Activated CD4-positive, alpha-beta T cell treated with anti-CD3 and anti-CD28 coated beads, Interleukin-10, Interleukin-2, amounts not matched to agents 100 ng/mL and 50 ng/mL, durations not matched to agents 16 hours and 8 hours (primary cell): ENCODE data around the gene SNRNP70.

Source experiments
- DNase-seq: peaks from one replicate; pipeline ENCODE4 v3.0.0-alpha.2; 2020

The SNRNP70 gene

GRCh38 chr19:49148784-49149651 lies 63.8 kb downstream of the SNRNP70 start:
- DNase-seq, result peak; percentile 81

DNA sequence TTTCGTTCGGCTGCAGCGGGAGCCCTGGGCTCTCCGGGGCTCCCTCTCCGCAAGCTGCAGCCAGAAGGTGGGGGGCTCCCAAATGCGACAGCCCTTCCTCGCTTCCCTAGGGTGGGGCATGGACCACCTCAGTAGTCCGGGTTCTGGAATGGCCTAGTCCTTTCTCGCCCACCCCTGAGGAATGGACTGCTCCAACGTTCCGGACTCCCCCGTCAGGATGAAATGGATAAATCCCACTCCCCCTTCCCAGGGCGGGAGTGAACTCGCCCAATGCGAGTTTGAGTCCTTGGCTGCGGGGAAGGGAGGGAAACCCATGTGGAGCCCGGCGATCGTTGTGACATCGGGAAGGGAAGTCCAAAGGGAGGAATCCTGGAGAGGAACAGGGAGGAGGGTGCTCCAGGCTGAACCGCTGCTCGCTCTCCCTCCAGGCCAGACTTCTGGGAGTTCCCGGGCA lies 64.4 kb downstream of the SNRNP70 start:
- DNase-seq, result no peak

GRCh38 chr19:49150106-49150943 lies 65.1 kb downstream of the SNRNP70 start:
- peak; percentile 40 for DNase-seq

- DNase-seq, result no peak
Observed at GRCh38 chr19:49150944-49151243, 65.6 kb downstream of the SNRNP70 start.

DNA sequence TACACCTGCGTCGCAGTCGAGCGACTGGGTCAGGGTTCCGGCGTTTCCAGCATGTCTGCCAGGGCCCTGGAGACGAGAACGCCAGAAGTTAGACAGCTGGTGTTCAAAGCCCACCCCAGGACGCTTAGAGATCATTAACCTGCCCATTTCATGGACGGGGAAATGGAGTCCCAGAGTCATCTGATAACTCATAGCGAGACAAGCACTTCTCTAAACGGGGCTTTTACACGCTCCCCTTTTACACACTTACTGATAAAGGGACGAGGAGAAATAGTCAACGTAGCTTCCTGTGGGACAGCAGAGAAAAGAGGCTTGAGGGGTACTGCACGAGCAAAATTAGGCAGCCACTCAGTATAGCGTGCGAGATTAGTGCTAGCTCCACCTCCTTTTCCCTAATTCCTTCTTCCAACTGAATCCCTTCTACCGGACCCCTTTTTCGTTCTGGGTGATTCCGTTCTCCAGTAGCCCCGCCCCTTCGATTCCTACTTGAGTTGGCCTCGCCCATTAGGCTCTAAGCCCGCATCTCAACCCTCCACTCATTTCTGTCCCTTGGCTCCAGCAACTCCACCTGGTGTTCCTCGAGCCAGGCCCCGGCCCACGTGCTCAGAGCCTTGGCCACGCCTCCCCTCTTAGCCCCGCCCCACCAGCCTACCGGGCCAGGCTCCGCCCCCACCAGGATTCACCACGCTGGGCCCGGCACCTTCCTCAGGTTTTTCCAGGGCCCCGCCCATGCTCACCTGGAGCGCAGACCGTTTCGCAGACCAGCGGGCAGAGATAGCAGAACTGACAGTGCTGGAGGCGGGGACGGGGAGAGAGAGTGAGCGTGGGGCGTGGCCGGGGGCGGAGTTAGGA lies 66.2 kb downstream of the SNRNP70 start:
- peak; percentile 30 for DNase-seq

DNA sequence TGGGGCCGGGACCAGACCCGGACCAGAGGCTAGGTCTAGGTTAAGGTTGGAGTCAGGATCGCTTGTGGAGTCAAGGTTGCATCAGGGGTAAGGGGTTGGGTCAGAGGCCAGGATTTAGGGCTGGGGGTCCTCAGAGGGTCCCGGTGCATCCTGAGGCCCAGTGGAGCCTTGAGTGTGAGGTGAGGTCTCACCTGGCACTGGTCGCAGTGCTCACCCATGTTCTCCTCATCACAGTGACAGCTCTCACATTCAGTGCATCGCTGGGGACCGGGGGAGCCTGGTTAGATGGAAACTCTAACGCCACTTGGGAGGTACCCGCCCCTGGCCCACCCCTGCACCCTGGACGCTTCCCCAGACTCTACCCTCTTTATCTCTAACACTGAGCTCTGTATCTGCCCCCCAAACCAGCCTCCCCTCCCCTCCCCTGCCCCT lies 66.9 kb downstream of the SNRNP70 start:
- no peak for DNase-seq

- DNase-seq, result no peak
Observed at GRCh38 chr19:49153167-49153809, 68.0 kb downstream of the SNRNP70 start.

DNA sequence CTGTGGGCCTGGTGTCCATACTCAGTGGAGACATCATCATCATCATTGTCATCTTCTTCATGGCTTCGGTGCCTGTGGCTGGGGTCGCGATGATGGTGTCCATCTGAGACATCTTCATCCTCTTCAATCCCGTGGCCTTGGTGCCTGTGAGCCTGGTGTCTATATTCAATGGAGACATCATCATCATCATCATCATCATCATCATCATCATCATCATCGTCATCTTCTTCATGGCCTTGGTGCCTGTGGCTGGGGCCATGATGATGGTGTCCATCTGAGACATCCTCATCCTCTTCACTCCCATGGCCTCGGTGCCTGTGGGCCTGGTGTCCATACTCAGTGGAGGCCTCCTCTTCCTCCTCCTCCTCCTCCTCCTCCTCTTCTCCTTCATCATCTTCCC lies 69.0 kb downstream of the SNRNP70 start:
- DNase-seq, result no peak

DNA sequence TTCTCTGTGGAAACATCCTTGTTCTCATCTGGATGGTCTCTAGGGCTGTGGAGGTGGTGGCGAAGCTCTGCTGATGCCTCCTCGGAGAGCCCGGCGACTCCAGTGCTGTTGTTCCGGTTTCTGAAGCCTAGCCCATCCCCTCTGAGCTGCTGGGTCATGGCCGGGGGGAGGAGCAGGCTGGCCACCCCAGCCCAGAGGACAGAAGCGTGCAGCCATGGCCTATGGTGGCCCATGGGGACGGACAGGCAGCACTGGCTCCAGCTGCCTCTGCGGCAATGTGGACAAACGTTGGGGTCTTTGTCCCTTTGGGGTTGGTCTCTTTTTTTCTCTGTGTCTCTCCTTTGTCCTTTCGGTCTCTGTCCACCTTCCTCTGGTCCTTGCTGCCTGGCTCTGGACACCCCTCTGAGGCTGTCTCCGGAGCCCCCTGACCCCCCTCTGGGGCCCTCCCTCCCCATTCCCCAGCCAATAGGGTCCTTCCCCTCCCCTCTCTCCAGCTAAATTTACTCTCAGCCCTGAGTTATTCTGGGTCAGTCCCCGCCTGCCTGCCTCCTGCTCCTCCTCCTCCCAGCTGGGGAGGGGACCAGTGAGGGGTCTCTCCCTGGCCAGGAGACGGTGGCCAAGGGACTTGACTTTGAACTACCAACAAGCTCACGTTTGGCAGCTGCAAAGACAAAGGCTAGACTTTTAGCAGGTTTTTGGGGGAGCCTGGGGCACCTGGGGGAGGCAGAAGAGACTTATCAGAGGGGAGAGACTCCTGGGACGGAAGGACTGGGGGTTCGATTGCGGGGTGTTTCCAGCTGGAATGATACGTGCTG lies 70.0 kb downstream of the SNRNP70 start, which contains the start of gene HRC:
TSS of gene HRC (minus strand) at position 392 of the 815 bp plus-strand sequence. CDS start at position 233, 159 bp downstream.
- no peak for DNase-seq

- no peak for DNase-seq
Observed at GRCh38 chr19:49155820-49156346, 70.6 kb downstream of the SNRNP70 start.

GRCh38 chr19:49157445-49158224 lies 72.4 kb downstream of the SNRNP70 start, which contains the start of gene TRPM4:
Gene TRPM4, plus strand, starts transcription at chr19:49157792. Its CDS starts 75 bp downstream, at chr19:49157867.
- peak; percentile 57 for DNase-seq
